Hair follicle dermal papilla cell (primary cell): Measurements from ENCODE around the gene MS4A3. TPM values are rescaled to one million over a fixed set of nuclear protein-coding genes. Genes with fewer than 3 reads are reported as not detected.

Source experiments
- total RNA-seq: library from RNA; depleted of rRNA; stranded (reverse); fragments of >200 nt; gene quantifications from 2 replicates; pipeline ENCODE4 v1.2.3, GENCODE V29; 2012

Gene MS4A3
- not detected in 2 replicates for total RNA-seq

DNA sequence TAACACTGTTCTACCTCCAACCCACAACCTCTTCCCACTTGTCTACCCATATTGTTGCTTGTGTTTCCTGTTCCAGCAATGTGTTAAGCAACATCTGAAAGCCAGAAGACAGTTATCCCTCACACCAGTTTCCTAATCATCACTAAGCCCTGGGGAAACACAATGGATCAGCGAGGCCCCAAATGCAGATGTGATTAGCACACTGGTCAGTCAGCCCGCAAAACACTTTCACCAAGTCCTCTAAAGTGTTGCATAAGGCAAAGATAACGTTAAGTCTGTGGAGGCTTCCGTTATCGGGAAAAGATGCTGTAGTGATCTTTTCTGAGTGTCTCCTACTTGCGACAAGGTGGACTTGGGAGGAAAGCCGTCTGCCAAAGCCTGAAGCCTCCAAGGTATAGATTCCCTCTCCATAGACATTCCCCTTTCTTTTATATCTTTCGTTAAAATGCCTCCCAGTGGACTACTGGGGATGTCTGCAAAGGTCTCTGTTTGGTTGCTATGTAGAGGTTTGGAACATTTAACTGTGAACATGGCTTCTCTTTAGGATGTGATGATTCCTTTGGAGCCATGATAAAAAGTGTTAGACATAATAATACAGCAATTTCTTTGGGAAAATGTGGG lies at the start of gene MS4A3:
TSS of gene MS4A3 (plus strand) at position 317 of the 621 bp plus-strand sequence. CDS start 4,496 bp downstream, outside the sequence.

GRCh38 chr11:60016881-60017280 lies 39.6 kb upstream of the MS4A3 start, which contains the start of gene OOSP4B:
TSS of gene OOSP4B (plus strand) at chr11:60017181.

DNA sequence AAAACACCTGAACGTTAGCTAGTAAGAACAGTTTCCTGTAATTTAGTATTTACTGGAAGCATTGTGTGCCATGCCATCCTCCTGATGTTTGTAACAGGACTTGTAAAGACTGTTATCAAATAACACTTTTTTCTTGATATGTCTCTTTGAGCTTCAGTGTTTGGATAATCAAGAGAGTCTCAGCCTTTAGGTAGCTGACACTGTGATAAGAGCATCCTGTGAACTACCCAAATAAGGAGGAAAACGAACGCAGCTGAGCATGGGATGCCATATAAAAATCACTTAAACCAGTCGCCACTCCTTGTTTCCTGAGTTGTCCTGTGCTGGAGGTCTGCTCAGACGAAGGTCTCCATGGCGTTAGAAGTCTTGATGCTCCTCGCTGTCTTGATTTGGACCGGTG lies 16.4 kb upstream of the MS4A3 start, which contains the start of gene OOSP2:
TSS of gene OOSP2 (plus strand) at position 301 of the 400 bp plus-strand sequence. CDS start at position 352, 51 bp downstream.

DNA sequence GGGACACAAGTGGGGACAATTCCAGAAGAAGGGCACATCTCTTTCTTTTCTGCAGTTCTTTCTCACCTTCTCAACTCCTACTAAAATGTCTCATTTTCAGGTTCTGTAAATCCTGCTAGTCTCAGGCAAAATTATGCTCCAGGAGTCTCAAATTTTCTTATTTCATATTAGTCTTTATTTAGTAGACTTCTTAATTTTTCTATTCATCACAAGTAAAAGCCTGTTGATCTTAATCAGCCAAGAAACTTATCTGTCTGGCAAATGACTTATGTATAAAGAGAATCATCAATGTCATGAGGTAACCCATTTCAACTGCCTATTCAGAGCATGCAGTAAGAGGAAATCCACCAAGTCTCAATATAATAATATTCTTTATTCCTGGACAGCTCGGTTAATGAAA lies 31.9 kb downstream of the MS4A3 start, which contains the start of gene MS4A2:
TSS of gene MS4A2 (plus strand) at position 301 of the 400 bp plus-strand sequence. CDS start 102 bp downstream, outside the sequence.

Other genes with a start within 250 kb of the MS4A3 start
- 25.9 and 26.1 TPM in 2 replicates for gene MRPL16, start 245.9 kb upstream of the MS4A3 start, total RNA-seq
- not detected in 2 replicates for gene CBLIF, start 211.2 kb upstream of the MS4A3 start, total RNA-seq
- gene TCN1, start 190.2 kb upstream of the MS4A3 start, total RNA-seq, result not detected in 2 replicates
- not detected in 2 replicates for gene OOSP3, start 177.9 kb upstream of the MS4A3 start, total RNA-seq
- gene OOSP1, start 118.2 kb upstream of the MS4A3 start, total RNA-seq, result not detected in 2 replicates
- not detected in 2 replicates for gene OOSP4A, start 92.6 kb upstream of the MS4A3 start, total RNA-seq
- not detected in 2 replicates for gene OOSP4B, start 39.5 kb upstream of the MS4A3 start, total RNA-seq
- not detected in 2 replicates for gene OOSP2, start 16.3 kb upstream of the MS4A3 start, total RNA-seq
- gene MS4A2, start 32.0 kb downstream of the MS4A3 start, total RNA-seq, result not detected in 2 replicates
- not detected in 2 replicates for gene MS4A6A, start 126.4 kb downstream of the MS4A3 start, total RNA-seq
- gene MS4A4E, start 186.5 kb downstream of the MS4A3 start, total RNA-seq, result not detected in 2 replicates
- gene MS4A4A, start 224.0 kb downstream of the MS4A3 start, total RNA-seq, result not detected in 2 replicates